ENCODE results near the gene CCDC88B. TPM values are rescaled to one million over a fixed set of nuclear protein-coding genes. Genes with fewer than 3 reads are reported as not detected.

The CCDC88B gene
- total and polyA plus RNA-seq, 7 donors = 1.4 to 3.6 (median 2.6) TPM

- Histone ChIP-seq H3K36me3 (ENCODE audit: insufficient read depth in 1 of 2, low read depth in 1 of 2) (no peaks in the 10 kb centered on the region), H3K9me3 (no peaks in the 10 kb centered on the region), H3K4me3 (peak within 1 kb of the TSS; percentile 67), H3K27ac (no peak within 1 kb of the TSS), H3K4me1 (peaks cover 29% of the 10 kb centered on the region), H3K27me3 (ENCODE audit: insufficient read depth in 3 of 3, low read length in 2 of 3) (peaks cover 0 to 66% (median 25%) of the 10 kb centered on the region in 3 donors)
- 11 to 17% (median 16%) methylated on average over 49 to 54 of the region's 54 CpGs for WGBS, 3 donors
- ATAC-seq (peak in 1 of 4 donors; percentile 1), DNase-seq (no peak)
- intact Hi-C loops (cut with DNase I) = loop anchor here (2.0 to 5.0 kb wide), 3 partner anchors 48 to 95 kb away; partner anchors contain the start of genes FERMT3 (in 1 of the 2) and PLCB3 (in 1 of the 2)
- no peak for TF ChIP-seq CTCF (IDR thresholded peaks at IDR 0.05)
Measured at GRCh38 chr11:64299847-64300648, 40.0 kb upstream of the CCDC88B start, which contains the start of gene CATSPERZ. Gene CATSPERZ (plus strand): TSS chr11:64300358. CDS start chr11:64300411, 53 bp downstream.

- H3K4me1 ChIP-seq = peaks cover 35% of the 10 kb centered on the region
- ATAC-seq (no peak), DNase-seq (no peak)
- H3K4me3 ChIP-seq = peak overlapping the region; percentile 87
- WGBS, 3 donors = 75 to 82% (median 78%) methylated on average over 13 of the region's 13 CpGs
- peaks cover 0 to 34% (median 6%) of the 10 kb centered on the region in 3 donors for H3K27me3 ChIP-seq (ENCODE audit: insufficient read depth in 3 of 3, low read length in 2 of 3)
- intact Hi-C loops (cut with DNase I) = loop anchor here (5.0 kb wide), 2 partner anchors 51 to 96 kb away; partner anchors contain the start of genes FERMT3 (in 1 of the 2) and PLCB3 (in 1 of the 2)
- TF ChIP-seq CTCF (IDR thresholded peaks at IDR 0.05) = no peak
- H3K27ac ChIP-seq = peak overlapping the region; percentile 90
- peaks cover 5 to 8% of the 10 kb centered on the region in 2 donors for H3K36me3 ChIP-seq (ENCODE audit: insufficient read depth in 1 of 2, low read depth in 1 of 2)
- no peaks in the 10 kb centered on the region for H3K9me3 ChIP-seq
Measured at GRCh38 chr11:64303109-64304031, 36.6 kb upstream of the CCDC88B start.

DNA sequence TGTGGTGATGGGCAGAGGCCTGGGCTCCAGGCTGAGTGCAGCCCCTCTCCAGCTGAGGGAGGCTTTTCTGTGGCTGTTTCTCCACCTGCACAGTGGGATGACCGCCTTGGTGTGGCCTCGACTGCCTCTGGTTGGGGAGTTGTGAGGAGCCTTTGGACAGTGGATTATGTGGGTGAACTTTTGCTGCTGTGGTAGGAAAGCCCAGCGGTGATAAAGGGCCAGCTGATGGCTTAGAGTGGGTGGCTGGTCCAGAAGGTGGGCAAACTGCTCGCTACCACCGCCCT lies 36.0 kb upstream of the CCDC88B start:
- Histone ChIP-seq H3K27me3 (ENCODE audit: insufficient read depth in 3 of 3, low read length in 2 of 3) (peaks cover 0 to 28% (median 4%) of the 10 kb centered on the region in 3 donors), H3K27ac (peak overlapping the region; percentile 90), H3K4me3 (peak overlapping the region; percentile 87), H3K36me3 (ENCODE audit: insufficient read depth in 1 of 2, low read depth in 1 of 2) (peaks cover 5 to 8% of the 10 kb centered on the region in 2 donors), H3K9me3 (no peaks in the 10 kb centered on the region), H3K4me1 (peaks cover 35% of the 10 kb centered on the region)
- 52 to 59% (median 57%) methylated on average over 5 of the region's 5 CpGs for WGBS, 3 donors
- ATAC-seq (no peak), DNase-seq (no peak)
- intact Hi-C loops (cut with DNase I) = loop anchor here (5.0 kb wide), 2 partner anchors 52 to 97 kb away; partner anchors contain the start of genes FERMT3 (in 1 of the 2) and PLCB3 (in 1 of the 2)
- no peak for TF ChIP-seq CTCF (IDR thresholded peaks at IDR 0.05)

GRCh38 chr11:64304316-64305072 lies 35.5 kb upstream of the CCDC88B start:
- H3K9me3 ChIP-seq = no peaks in the 10 kb centered on the region
- peak overlapping the region; percentile 90 for H3K27ac ChIP-seq
- peaks cover 0 to 23% (median 4%) of the 10 kb centered on the region in 3 donors for H3K27me3 ChIP-seq (ENCODE audit: insufficient read depth in 3 of 3, low read length in 2 of 3)
- peak overlapping the region; percentile 87 for H3K4me3 ChIP-seq
- peak; percentile 56 to 73 (median 64) for ATAC-seq
- TF ChIP-seq CTCF (IDR thresholded peaks at IDR 0.05) = peak; percentile 83
- 0 to 1% (median 1%) methylated on average over 46 of the region's 46 CpGs for WGBS, 3 donors
- intact Hi-C loops (cut with DNase I) = loop anchor here (5.0 kb wide), 2 partner anchors 52 to 97 kb away; partner anchors contain the start of genes FERMT3 (in 1 of the 2) and PLCB3 (in 1 of the 2)
- peak; percentile 94 to 96 for DNase-seq
- H3K36me3 ChIP-seq (ENCODE audit: insufficient read depth in 1 of 2, low read depth in 1 of 2) = peaks cover 5 to 8% of the 10 kb centered on the region in 2 donors
- H3K4me1 ChIP-seq = peaks cover 32% of the 10 kb centered on the region

Data from psoas muscle (tissue), 8 donors.